ENCODE results near the gene RBM19. TPM values are rescaled to one million over a fixed set of nuclear protein-coding genes. Genes with fewer than 3 reads are reported as not detected.

RBM19 gene
- total and polyA plus RNA-seq, 2 donors (not counting 3 experiments of a cell fraction or from before 2014, with no cell fraction given) = 13.2 to 34.4 TPM

- no peak overlapping the region for H2AFZ ChIP-seq (ENCODE audit: low read depth, low read length)
- H3K4me1 ChIP-seq (ENCODE audit: control insufficient read depth, extremely low read depth, insufficient read depth, low read length) = no peaks in the 10 kb centered on the region
- H3K9ac ChIP-seq (replicated peaks; ENCODE audit: extremely low read depth, insufficient read depth, low read length) = no peak overlapping the region
- DNase-seq (ENCODE audit: low read depth, low spot score) = no peak
- POLR2A ChIA-PET = no interaction called here
- BruUV-seq (replicated peaks) = no TSS peak
- no peaks in the 10 kb centered on the region for H3K9me1 ChIP-seq (replicated peaks; ENCODE audit: control insufficient read depth, extremely low read depth, insufficient read depth, low read length)
- no peaks in the 10 kb centered on the region for H3K36me3 ChIP-seq (ENCODE audit: control insufficient read depth in 2 of 2, extremely low read depth in 1 of 2, insufficient read depth in 2 of 2, low read length in 2 of 2)
- no peaks in the 10 kb centered on the region for H3K79me2 ChIP-seq (ENCODE audit: control insufficient read depth, insufficient read depth, low read length)
- H3K27me3 ChIP-seq (ENCODE audit: control insufficient read depth in 2 of 2, insufficient read depth in 2 of 2, low read length in 2 of 2) = no peaks in the 10 kb centered on the region
- H3K4me3 ChIP-seq (replicated peaks in 1 of 3; ENCODE audit: insufficient read depth in 1 of 3, low read depth in 1 of 3, low read length in 3 of 3) = no peak overlapping the region
- no peak for FAIRE-seq
- no peak for TF ChIP-seq EZH2 (IDR thresholded peaks at IDR 0.05; ENCODE audit: borderline replicate concordance, low read depth, low read length, severe bottlenecking)
- no peak for TF ChIP-seq JUN (IDR thresholded peaks at IDR 0.05; ENCODE audit: borderline replicate concordance, insufficient read depth, insufficient read length, low read depth)
- TF ChIP-seq POLR2AphosphoS5 (IDR thresholded peaks at IDR 0.05; ENCODE audit: insufficient read depth, low read depth, low read length) = no peak
- TF ChIP-seq GATA2 (IDR thresholded peaks at IDR 0.05; ENCODE audit: insufficient read depth, insufficient read length, low read depth, low read length) = no peak
- TF ChIP-seq POLR2A (IDR thresholded peaks at IDR 0.05; ENCODE audit: low read depth, low read length) = no peak
- TF ChIP-seq FOS (IDR thresholded peaks at IDR 0.05; ENCODE audit: borderline replicate concordance, insufficient read depth, low read length) = no peak
- TF ChIP-seq MAX (IDR thresholded peaks at IDR 0.05; ENCODE audit: insufficient read depth, insufficient read length) = no peak
- TF ChIP-seq CTCF (IDR thresholded peaks at IDR 0.05; ENCODE audit: extremely low read depth in 1 of 2, insufficient read depth in 1 of 2, low read depth in 1 of 2, low read length in 2 of 2) = no peak
- no peak for TF ChIP-seq MYC (IDR thresholded peaks at IDR 0.05; ENCODE audit: low read depth, low read length)
- CTCF ChIA-PET = interaction anchor here (0.8 to 1.6 kb wide), 3 partner anchors 531 to 1969 kb away, joined by 4 to 9 read pairs (median 4); no protein-coding TSS in a partner anchor
- H3K27ac ChIP-seq (ENCODE audit: insufficient read depth, low read depth, low read length) = no peak overlapping the region
- no peaks in the 10 kb centered on the region for H4K20me1 ChIP-seq (replicated peaks; ENCODE audit: control insufficient read depth, extremely low read depth, insufficient read depth, low read length)
- dilution Hi-C loops (cut with MboI; ENCODE audit: extremely low pct_ligation_motif_present, low sequenced_read_pairs) = no loop called here
- H3K4me2 ChIP-seq (ENCODE audit: insufficient read depth, low read length) = no peak overlapping the region
- H3K9me3 ChIP-seq (replicated peaks; ENCODE audit: control insufficient read depth, insufficient read depth, low read length) = no peaks in the 10 kb centered on the region
- intact Hi-C loops (cut with micrococcal nuclease) = no loop called here
Observed at GRCh38 chr12:113978080-113978479, 12.0 kb upstream of the RBM19 start.

All from endothelial cell of umbilical vein (primary cell).